Measurements from ENCODE around the gene CAMK2D. TPM values are rescaled to one million over a fixed set of nuclear protein-coding genes. Genes with fewer than 3 reads are reported as not detected.

Gene CAMK2D
- total RNA-seq, 6 experiments from 2014 or later: 83.7 to 102 (median 94.1) TPM

DNA sequence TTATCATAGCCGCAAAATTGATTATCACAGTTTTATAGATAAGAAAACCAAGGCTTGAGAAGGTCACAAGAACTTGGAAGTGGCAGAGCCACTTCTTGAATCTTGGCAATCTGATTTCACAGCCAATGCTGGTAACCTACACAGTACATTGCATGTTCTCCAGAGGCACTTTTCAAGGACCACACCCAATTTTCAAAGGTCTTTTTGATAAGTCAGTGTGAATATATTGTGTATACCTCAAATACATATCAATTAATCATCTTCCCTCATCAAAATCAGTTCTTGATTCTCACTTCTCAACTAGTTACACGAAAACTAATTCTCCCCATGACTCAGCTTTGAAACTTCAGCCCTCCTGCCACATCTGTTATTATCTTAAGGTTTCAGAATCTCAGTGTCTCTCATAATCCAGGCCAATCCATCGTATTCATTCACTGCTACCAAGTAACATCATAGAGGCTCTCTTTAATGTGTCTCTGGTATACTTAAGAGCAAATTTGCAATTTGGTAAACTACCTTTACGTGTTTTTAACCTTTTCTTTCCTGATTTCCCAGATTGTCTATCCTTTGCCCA is 16.8 kb downstream of the CAMK2D start:
- Mint-ChIP-seq H3K9me3 (no peaks in the 10 kb centered on the region), H3K27ac (no peak overlapping the region), H3K27me3 (ENCODE audit: insufficient read depth) (no peaks in the 10 kb centered on the region; the same call in 1 of the 2 replicates), H3K4me1 (ENCODE audit: low read depth) (peaks cover 43% of the 10 kb centered on the region), H3K36me3 (ENCODE audit: low read depth) (peaks cover 35% of the 10 kb centered on the region), H3K4me3 (no peak overlapping the region)
- DNase-seq: no peak
- TF ChIP-seq, protein P1, sequence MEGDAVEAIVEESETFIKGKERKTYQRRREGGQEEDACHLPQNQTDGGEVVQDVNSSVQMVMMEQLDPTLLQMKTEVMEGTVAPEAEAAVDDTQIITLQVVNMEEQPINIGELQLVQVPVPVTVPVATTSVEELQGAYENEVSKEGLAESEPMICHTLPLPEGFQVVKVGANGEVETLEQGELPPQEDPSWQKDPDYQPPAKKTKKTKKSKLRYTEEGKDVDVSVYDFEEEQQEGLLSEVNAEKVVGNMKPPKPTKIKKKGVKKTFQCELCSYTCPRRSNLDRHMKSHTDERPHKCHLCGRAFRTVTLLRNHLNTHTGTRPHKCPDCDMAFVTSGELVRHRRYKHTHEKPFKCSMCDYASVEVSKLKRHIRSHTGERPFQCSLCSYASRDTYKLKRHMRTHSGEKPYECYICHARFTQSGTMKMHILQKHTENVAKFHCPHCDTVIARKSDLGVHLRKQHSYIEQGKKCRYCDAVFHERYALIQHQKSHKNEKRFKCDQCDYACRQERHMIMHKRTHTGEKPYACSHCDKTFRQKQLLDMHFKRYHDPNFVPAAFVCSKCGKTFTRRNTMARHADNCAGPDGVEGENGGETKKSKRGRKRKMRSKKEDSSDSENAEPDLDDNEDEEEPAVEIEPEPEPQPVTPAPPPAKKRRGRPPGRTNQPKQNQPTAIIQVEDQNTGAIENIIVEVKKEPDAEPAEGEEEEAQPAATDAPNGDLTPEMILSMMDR (IDR thresholded peaks at IDR 0.05): no peak

- no peaks in the 10 kb centered on the region; the same call in 1 of the 2 replicates for H3K27me3 Mint-ChIP-seq (ENCODE audit: insufficient read depth)
These were observed 17.8 kb downstream of the CAMK2D start for GRCh38 chr4:113743690-113744089.

DNA sequence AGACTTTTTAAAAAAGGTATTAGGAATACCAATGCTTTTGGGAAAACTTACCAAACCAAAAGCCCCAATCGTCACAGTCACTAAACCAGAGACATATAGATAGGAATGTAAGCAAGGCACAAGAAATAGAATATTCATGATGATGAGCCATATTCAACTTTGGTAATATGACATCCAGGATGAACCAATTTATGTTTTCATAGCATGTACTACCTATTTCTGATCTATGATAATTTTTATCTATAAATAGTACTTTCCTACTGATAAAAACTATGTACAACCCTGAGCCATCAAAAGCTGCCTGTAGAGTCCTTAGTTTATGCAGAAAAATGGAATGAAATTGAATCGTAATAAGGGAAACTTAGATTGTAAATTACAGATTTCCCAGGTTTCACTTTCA is 18.9 kb downstream of the CAMK2D start:
- Mint-ChIP-seq H3K4me3 (no peak overlapping the region), H3K36me3 (ENCODE audit: low read depth) (peaks cover 32% of the 10 kb centered on the region), H3K27me3 (ENCODE audit: insufficient read depth) (no peaks in the 10 kb centered on the region; the same call in 1 of the 2 replicates), H3K9me3 (no peaks in the 10 kb centered on the region), H3K4me1 (ENCODE audit: low read depth) (peaks cover 44% of the 10 kb centered on the region), H3K27ac (no peak overlapping the region)
- no peak for DNase-seq
- TF ChIP-seq, protein P1 (IDR thresholded peaks at IDR 0.05): no peak

More at GRCh38 chr4:113743690-113744089, 17.8 kb downstream of the CAMK2D start:
- peaks cover 46% of the 10 kb centered on the region for H3K4me1 Mint-ChIP-seq (ENCODE audit: low read depth)
- H3K36me3 Mint-ChIP-seq (ENCODE audit: low read depth): peaks cover 36% of the 10 kb centered on the region
- H3K4me3 Mint-ChIP-seq: no peak overlapping the region
- no peak for DNase-seq
- TF ChIP-seq, protein P1 (IDR thresholded peaks at IDR 0.05): no peak
- H3K9me3 Mint-ChIP-seq: no peaks in the 10 kb centered on the region
- H3K27ac Mint-ChIP-seq: no peak overlapping the region

DNA sequence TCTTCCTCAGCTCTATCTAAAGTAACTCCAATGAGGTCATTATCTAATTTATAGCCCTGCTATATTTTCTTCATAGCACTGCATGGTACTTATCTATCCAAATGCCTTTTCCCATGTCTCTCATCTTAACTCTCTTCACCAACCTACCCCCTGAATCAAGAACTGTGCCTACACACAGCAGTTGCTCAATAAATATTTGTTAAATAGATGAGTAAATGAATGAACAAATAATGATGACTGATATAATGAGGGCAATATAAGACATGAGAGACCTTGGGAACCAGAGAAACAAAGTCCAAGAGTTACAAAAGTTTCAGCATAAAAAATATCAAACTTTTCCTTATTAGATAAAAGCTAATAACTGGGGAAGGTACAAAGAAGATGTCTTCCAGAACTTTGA is 19.6 kb downstream of the CAMK2D start:
- Mint-ChIP-seq H3K4me1 (ENCODE audit: low read depth) (peaks cover 43% of the 10 kb centered on the region), H3K27me3 (ENCODE audit: insufficient read depth) (no peaks in the 10 kb centered on the region; the same call in 1 of the 2 replicates), H3K27ac (no peak overlapping the region), H3K9me3 (no peaks in the 10 kb centered on the region), H3K36me3 (ENCODE audit: low read depth) (peaks cover 28% of the 10 kb centered on the region), H3K4me3 (no peak overlapping the region)
- TF ChIP-seq, protein P1 (IDR thresholded peaks at IDR 0.05): no peak
- no peak for DNase-seq

DNA sequence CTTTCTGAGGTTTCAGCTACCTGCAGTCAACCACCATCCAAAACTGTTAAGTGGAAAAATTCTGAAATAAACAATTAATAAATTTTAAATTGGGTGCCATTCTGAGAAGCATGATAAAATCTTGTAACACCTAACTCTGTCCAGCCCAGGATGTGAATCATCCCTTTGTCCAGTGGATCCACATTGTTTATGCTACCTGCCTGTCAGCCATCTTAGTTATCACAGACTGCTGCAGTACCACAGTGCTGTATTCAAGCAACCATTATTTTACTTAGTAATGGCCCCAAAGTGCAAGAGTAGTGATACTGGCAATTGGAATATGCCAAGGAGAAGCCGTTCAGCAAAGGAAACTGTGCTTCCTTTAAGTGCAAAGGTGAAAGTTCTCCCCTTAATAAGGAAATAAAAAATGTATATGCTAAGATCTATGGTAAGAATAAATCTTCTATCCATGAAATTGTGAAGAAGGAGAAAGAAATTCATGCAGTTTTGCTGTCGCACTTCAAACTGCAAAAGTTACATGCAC is 20.6 kb downstream of the CAMK2D start:
- Mint-ChIP-seq H3K27me3 (ENCODE audit: insufficient read depth) (no peaks in the 10 kb centered on the region; the same call in 1 of the 2 replicates), H3K36me3 (ENCODE audit: low read depth) (peaks cover 31% of the 10 kb centered on the region), H3K4me3 (no peak overlapping the region), H3K27ac (no peak overlapping the region), H3K4me1 (ENCODE audit: low read depth) (peaks cover 43% of the 10 kb centered on the region), H3K9me3 (no peaks in the 10 kb centered on the region)
- no peak for DNase-seq
- TF ChIP-seq, protein P1 (IDR thresholded peaks at IDR 0.05): no peak
